WI38 (cell line): ENCODE data around the gene PLEKHF1.
"Not testable (repeated sequence)": the region's sequence is repeated elsewhere in the genome, so short reads cannot be mapped to it uniquely, and the experiment has no call there.

ENCODE experiments used
- H3K4me3 ChIP-seq: 2 replicates; pipeline ENCODE4 v1.5.1; 2011; ENCODE audit warnings: low read depth, mild to moderate bottlenecking, control low read depth, low read length
- CTCF ChIP-seq: IDR thresholded peaks from 2 replicates; pipeline ENCODE4 v1.5.1; 2012; ENCODE audit warnings: low read depth, mild to moderate bottlenecking, control low read depth, low read length

The PLEKHF1 gene

DNA sequence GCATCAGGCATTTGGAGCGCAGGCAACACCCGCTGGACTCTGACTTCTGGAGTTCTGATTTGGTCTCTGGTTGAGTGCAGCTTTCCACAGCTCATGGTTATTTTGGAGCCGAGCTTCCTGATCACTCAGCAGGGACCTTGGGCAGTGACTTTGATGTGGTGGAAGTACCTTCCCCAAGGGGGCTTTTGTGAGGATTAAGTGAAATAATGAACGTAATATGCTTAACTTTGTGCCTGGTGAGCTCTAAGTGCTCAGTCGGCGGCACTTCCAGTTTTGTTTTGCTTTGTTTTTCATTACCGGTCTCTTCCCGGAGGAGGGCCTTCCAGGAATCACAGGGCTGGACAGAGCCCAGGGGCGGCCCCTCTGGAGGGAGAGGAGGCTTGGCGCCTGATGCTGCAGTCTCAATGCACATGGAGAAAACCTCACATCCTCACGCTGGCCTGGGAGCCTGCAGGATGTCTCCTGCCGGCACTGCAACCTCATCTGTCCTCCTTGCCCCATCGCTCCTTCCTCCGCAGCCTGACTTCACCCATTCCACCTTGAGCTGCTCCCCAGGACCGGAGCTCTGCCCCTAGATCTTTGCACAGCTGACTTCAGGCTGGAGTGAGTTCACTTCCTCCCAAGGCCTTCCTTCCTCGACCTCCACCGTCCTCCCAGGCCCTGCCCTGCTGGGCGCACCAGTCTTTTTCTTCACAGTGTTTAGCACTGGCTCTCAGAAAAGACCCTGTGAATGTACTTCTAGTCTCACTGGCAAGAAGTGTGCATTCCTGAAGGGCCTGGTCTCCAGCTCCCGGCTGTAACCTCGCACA is 1.5 kb downstream of the PLEKHF1 start:
- H3K4me3 ChIP-seq, result peak overlapping the region; percentile 82
- no peak for TF ChIP-seq CTCF

- TF ChIP-seq CTCF, result no peak
- peak overlapping the region; percentile 82 for H3K4me3 ChIP-seq
These were observed 2.1 kb downstream of the PLEKHF1 start for GRCh38 chr19:29667387-29667783.

GRCh38 chr19:29667901-29668341 is 2.7 kb downstream of the PLEKHF1 start:
- H3K4me3 ChIP-seq, result no peak overlapping the region
- no peak for TF ChIP-seq CTCF

GRCh38 chr19:29668746-29669609 is 3.7 kb downstream of the PLEKHF1 start:
- 0 out of 2 replicates have a peak, but pooled peaks have one; percentile 9 for TF ChIP-seq CTCF
- H3K4me3 ChIP-seq, result no peak overlapping the region

GRCh38 chr19:29670255-29670654 is 5.0 kb downstream of the PLEKHF1 start:
- no peak overlapping the region for H3K4me3 ChIP-seq
- TF ChIP-seq CTCF, result no peak

DNA sequence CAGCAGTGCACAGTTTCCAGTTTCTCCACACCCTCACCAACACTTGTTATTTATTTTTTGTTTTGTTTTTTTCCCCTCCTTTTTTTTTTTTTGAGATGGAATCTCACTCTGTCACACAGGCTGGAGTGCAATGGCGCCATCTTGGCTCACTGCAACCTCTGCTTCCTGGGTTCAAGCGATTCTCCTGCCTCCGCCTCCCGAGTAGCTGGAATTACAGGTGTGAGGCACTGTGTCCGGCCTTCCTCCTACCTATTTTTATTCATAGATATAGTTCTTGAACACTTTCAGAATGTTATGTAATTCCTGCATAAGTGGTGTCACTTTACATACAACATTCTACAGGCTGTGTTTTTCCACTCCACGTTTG is 5.7 kb downstream of the PLEKHF1 start:
- H3K4me3 ChIP-seq, result not testable (repeated sequence)

- TF ChIP-seq CTCF, result no peak
- H3K4me3 ChIP-seq, result no peak overlapping the region
These were observed 6.3 kb downstream of the PLEKHF1 start for GRCh38 chr19:29671393-29672160.
